ENCODE data around the gene LITAF. TPM values are rescaled to one million over a fixed set of nuclear protein-coding genes. Genes with fewer than 3 reads are reported as not detected.

The LITAF gene
- total RNA-seq, 1 donor from 2014 or later = 124 TPM

- H3K27ac Mint-ChIP-seq = no peak overlapping the region
- H3K4me3 Mint-ChIP-seq = no peak overlapping the region
- H3K27me3 Mint-ChIP-seq = peaks cover 2% of the 10 kb centered on the region
- intact Hi-C loops (cut with micrococcal nuclease) = no loop called here
- ChIA-PET POLR2A (no interaction called here), CTCF (interaction anchor here (0.6 to 1.3 kb wide), 5 partner anchors 21 to 180 kb away, joined by 3 to 5 read pairs (median 3); no protein-coding TSS in a partner anchor)
- H3K9me3 Mint-ChIP-seq = no peaks in the 10 kb centered on the region
- H3K36me3 Mint-ChIP-seq (ENCODE audit: low read depth) = no peaks in the 10 kb centered on the region
- ATAC-seq (ENCODE audit: low read depth) (no peak), DNase-seq (no peak)
- no peak for TF ChIP-seq CTCF (IDR thresholded peaks at IDR 0.05)
- H3K4me1 Mint-ChIP-seq = no peaks in the 10 kb centered on the region
These were observed 52.5 kb downstream of the LITAF start for GRCh38 chr16:11534262-11534661.

GRCh38 chr16:11533588-11533987, 53.1 kb downstream of the LITAF start:
- Mint-ChIP-seq H3K36me3 (ENCODE audit: low read depth) (no peaks in the 10 kb centered on the region), H3K9me3 (no peaks in the 10 kb centered on the region), H3K27me3 (peaks cover 2% of the 10 kb centered on the region), H3K4me1 (no peaks in the 10 kb centered on the region), H3K27ac (no peak overlapping the region), H3K4me3 (no peak overlapping the region)
- POLR2A ChIA-PET = interaction anchor here (0.6 to 0.7 kb wide), 2 partner anchors 102 to 198 kb away, joined by 3 to 7 read pairs; no protein-coding TSS in a partner anchor
- DNase-seq (no peak), ATAC-seq (ENCODE audit: low read depth) (no peak)
- CTCF ChIA-PET = interaction anchor here (1.6 to 3.1 kb wide), 4 partner anchors 108 to 570 kb away, joined by 4 to 41 read pairs (median 12); no protein-coding TSS in a partner anchor
- intact Hi-C loops (cut with micrococcal nuclease) = loop anchor here (2.0 kb wide), 1 partner anchor 51 kb away; no protein-coding TSS in a partner anchor
- TF ChIP-seq CTCF (IDR thresholded peaks at IDR 0.05) = no peak

GRCh38 chr16:11530171-11530940, 56.4 kb downstream of the LITAF start:
- ChIA-PET CTCF (interaction anchor here (1.3 to 3.1 kb wide), 4 partner anchors 9 to 185 kb away, joined by 4 to 49 read pairs (median 18); no protein-coding TSS in a partner anchor), POLR2A (no interaction called here)
- no peak overlapping the region for H3K27ac Mint-ChIP-seq
- H3K36me3 Mint-ChIP-seq (ENCODE audit: low read depth) = no peaks in the 10 kb centered on the region
- no peak overlapping the region for H3K4me3 Mint-ChIP-seq
- no peak for DNase-seq
- no peaks in the 10 kb centered on the region for H3K4me1 Mint-ChIP-seq
- H3K9me3 Mint-ChIP-seq = no peaks in the 10 kb centered on the region
- ATAC-seq (ENCODE audit: low read depth) = no peak
- intact Hi-C loops (cut with micrococcal nuclease) = no loop called here
- H3K27me3 Mint-ChIP-seq = peaks cover 6% of the 10 kb centered on the region
- no peak for TF ChIP-seq CTCF (IDR thresholded peaks at IDR 0.05)

- Mint-ChIP-seq H3K9me3 (no peaks in the 10 kb centered on the region), H3K4me1 (no peaks in the 10 kb centered on the region), H3K36me3 (ENCODE audit: low read depth) (no peaks in the 10 kb centered on the region), H3K27me3 (peaks cover 6% of the 10 kb centered on the region), H3K4me3 (no peak overlapping the region), H3K27ac (no peak overlapping the region)
- ChIA-PET CTCF (interaction anchor here (1.3 kb wide), 1 partner anchor 111 kb away, joined by 4 read pairs; no protein-coding TSS in a partner anchor), POLR2A (no interaction called here)
- TF ChIP-seq CTCF (IDR thresholded peaks at IDR 0.05) = no peak
- DNase-seq (no peak), ATAC-seq (ENCODE audit: low read depth) (no peak)
- intact Hi-C loops (cut with micrococcal nuclease) = no loop called here
These were observed 57.4 kb downstream of the LITAF start for GRCh38 chr16:11529285-11529684.

GRCh38 chr16:11528053-11528452, 58.7 kb downstream of the LITAF start:
- Mint-ChIP-seq H3K4me3 (no peak overlapping the region), H3K36me3 (ENCODE audit: low read depth) (no peaks in the 10 kb centered on the region), H3K9me3 (no peaks in the 10 kb centered on the region), H3K27me3 (peaks cover 6% of the 10 kb centered on the region), H3K27ac (no peak overlapping the region), H3K4me1 (no peaks in the 10 kb centered on the region)
- intact Hi-C loops (cut with micrococcal nuclease) = no loop called here
- DNase-seq = no peak
- no peak for TF ChIP-seq CTCF (IDR thresholded peaks at IDR 0.05)
- ChIA-PET POLR2A (no interaction called here), CTCF (no interaction called here)
- ATAC-seq (ENCODE audit: low read depth) = no peak

All from activated B cell treated with CpG ODN at 0.5 μM for 24 hours (primary cell).